IPS-18a (cell line): Measurements from ENCODE around the gene S100A12.

Experiments used
- H3K27ac ChIP-seq: one replicate; pipeline ENCODE4 v1.5.1; 2013; ENCODE audit warnings: low read length
- H3K27me3 ChIP-seq: one replicate; pipeline ENCODE4 v1.6.1; 2013; ENCODE audit warnings: mild to moderate bottlenecking, low read length; ENCODE audit not compliant: control insufficient read depth, insufficient read depth
- H3K36me3 ChIP-seq: one replicate; pipeline ENCODE4 v1.6.1; 2013; ENCODE audit warnings: low read depth, low read length; ENCODE audit not compliant: control insufficient read depth
- H3K4me1 ChIP-seq: one replicate; pipeline ENCODE4 v1.6.1; 2013; ENCODE audit warnings: low read depth, low read length; ENCODE audit not compliant: control insufficient read depth
- H3K4me3 ChIP-seq: one replicate; pipeline ENCODE4 v1.5.1; 2013; ENCODE audit warnings: low read length
- H3K9ac ChIP-seq: one replicate; pipeline ENCODE4 v1.6.1; 2013; ENCODE audit warnings: mild to moderate bottlenecking, low read length, moderate library complexity
- H3K9me3 ChIP-seq: one replicate; pipeline ENCODE4 v1.6.1; 2013; ENCODE audit warnings: low read depth, low read length; ENCODE audit not compliant: control insufficient read depth

S100A12 gene

DNA sequence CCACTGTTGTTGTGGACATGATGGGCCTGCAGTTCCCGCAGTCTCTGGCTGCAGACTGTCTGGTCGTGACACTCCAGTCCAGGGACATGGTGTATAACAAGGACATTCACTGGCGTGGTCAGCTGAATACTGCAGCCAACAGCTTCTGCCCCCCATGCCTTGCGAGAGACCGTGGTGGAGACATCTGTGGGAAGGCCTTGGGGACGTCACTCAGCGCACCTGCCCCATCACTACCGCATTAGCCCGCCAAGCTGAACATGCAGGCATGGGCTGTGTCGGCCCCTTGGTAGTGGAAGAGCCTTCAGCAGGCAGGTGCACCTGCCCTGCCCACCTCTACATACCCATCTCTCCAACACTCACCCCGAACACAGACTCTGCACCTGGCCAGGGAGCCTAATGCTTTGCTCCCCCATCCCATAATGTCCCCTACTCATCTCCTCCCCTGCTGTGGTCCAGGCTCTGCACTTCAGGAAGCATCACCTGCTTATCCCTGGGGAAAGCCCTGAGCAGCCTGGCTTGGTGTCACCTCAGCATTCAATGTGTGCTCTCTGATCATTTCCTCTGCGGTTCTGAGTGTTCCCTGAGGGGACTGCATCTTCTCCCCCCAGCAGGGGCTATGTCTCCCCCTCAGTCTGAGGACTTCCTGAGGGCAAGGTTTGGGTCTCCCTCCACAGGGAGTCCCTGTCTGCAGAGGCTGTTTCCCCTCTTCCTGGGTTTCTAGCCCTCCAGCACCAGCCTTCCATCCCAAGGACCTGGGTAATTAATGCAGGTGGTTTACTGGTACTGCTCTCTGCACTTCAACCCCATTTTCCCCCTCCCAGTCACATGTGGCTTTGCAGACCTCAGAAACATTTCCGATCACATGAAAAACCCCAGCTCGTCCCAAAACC, 30.0 kb downstream of the S100A12 start:
- no peaks in the 10 kb centered on the region for H3K4me1 ChIP-seq
- no peak overlapping the region for H3K27ac ChIP-seq
- no peaks in the 10 kb centered on the region for H3K36me3 ChIP-seq
- no peaks in the 10 kb centered on the region for H3K9me3 ChIP-seq
- no peak overlapping the region for H3K4me3 ChIP-seq
- no peaks in the 10 kb centered on the region for H3K27me3 ChIP-seq
- no peak overlapping the region for H3K9ac ChIP-seq

DNA sequence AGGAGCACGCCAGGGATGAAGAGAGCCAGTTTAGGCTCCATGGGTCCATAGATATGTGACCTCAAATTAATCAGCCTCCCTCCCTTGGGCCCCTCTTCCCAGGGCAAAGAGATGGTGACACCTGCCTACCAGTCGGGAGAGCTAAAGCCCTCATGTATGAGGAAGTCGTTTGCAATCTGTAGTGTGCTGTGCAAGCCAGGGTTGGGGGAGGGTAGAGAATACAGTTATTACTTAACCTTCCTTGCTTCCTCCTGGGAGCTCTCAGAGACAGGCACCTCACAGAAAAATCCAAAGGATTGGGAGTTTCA, 30.7 kb downstream of the S100A12 start:
- no peak overlapping the region for H3K27ac ChIP-seq
- H3K4me3 ChIP-seq, result no peak overlapping the region

DNA sequence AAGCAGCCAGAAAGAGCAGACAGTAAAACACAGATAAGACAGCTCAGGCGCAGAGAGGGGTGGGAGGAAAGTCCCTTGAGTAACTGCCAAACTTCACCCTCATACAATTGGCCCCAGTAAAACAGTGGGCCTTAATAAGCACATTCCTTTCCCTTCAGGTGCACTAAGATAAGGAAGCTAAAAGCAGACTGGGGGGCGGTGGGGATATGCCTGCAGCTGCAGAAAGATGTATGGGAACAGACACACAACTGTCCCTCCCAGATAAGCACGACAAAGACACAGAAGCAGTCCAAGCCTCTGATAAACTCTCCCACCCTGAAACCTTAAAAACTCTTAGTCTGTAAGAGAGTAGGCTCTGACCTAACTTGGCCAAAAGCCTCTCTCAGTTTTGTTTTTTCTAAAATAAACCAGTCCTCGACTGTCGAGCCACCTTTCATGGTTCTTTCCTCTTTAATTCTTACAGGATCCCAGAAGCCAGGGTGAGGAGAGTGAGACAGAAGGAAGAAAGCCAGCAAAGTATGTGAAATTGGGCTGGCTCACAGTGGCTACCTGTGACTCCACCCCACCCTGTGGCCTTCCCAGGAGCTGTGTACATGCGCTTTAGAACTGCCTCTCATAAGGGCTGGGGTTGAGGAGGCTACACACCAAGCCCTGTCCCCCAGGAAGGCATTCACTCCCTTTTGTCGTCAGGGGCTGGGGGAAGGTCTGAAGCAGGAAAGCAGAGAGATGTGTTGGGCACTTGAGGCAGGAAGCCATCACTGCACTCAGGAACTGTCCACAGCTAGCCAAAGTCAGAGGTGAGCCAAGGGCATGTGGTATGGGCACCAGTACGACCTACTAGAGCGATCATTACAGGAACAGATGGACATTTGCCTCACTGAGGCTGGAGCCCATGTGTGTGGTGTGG, 31.4 kb downstream of the S100A12 start:
- Histone ChIP-seq H3K9me3 (no peaks in the 10 kb centered on the region), H3K27me3 (no peaks in the 10 kb centered on the region), H3K36me3 (no peaks in the 10 kb centered on the region), H3K9ac (no peak overlapping the region), H3K4me1 (no peaks in the 10 kb centered on the region), H3K27ac (no peak overlapping the region), H3K4me3 (no peak overlapping the region)

More for the DNA sequence above, 30.7 kb downstream of the S100A12 start:
- Histone ChIP-seq H3K9ac (no peak overlapping the region), H3K4me1 (no peaks in the 10 kb centered on the region), H3K36me3 (no peaks in the 10 kb centered on the region), H3K9me3 (no peaks in the 10 kb centered on the region), H3K27me3 (no peaks in the 10 kb centered on the region)

DNA sequence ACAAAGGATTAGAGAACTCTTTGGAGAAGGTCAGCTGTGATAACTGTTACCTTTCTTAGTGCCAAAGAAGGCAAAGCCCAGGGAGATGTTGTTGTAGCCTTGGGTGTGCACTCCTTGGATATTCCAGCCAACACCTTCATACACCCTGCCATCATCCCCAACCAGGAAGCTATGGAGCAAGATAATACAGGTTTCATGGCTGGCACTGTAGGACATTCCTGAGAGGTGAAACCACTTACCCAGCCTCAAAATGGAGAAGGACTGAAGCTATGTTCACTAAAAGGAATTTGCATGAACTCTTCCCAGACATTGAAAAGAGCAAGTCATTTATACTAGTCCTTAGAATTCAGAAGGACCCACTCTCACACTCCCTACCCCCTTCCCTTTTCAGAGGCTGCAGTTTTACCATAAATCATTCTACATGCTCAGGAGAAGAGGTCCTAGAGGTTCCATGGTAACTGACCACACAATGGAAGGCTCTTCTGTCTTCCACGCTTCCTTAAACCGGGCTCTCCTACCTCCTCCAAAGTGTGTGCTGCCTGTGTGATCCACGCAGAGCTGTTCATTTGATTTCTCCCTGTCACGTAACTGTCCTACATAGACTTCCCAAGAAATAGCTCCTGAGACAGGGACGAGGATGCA, 32.3 kb downstream of the S100A12 start:
- Histone ChIP-seq H3K27me3 (no peaks in the 10 kb centered on the region), H3K4me3 (no peak overlapping the region), H3K9ac (no peak overlapping the region), H3K9me3 (no peaks in the 10 kb centered on the region), H3K4me1 (no peaks in the 10 kb centered on the region), H3K27ac (no peak overlapping the region), H3K36me3 (no peaks in the 10 kb centered on the region)

DNA sequence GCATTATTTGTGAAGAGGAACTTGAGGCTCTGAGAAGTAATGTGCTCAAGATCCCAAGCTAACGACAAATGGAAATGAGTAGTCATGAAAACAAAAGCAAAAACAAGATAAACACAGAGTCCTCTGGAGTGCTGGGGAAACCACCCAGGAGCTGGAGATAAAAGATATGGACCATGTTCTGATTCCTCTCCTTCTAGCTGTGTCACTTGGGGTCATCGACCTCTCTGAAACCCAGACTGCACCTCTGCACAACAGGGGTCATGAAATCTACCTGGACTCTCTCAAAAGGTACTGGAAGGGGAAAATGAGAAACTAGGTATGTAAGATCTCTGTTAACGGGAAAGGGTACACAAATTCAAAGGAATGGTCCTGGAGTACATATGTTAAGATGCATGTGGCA, 33.2 kb downstream of the S100A12 start:
- Histone ChIP-seq H3K36me3 (no peaks in the 10 kb centered on the region), H3K4me3 (no peak overlapping the region), H3K27ac (no peak overlapping the region), H3K4me1 (no peaks in the 10 kb centered on the region), H3K9me3 (no peaks in the 10 kb centered on the region), H3K27me3 (no peaks in the 10 kb centered on the region), H3K9ac (no peak overlapping the region)

DNA sequence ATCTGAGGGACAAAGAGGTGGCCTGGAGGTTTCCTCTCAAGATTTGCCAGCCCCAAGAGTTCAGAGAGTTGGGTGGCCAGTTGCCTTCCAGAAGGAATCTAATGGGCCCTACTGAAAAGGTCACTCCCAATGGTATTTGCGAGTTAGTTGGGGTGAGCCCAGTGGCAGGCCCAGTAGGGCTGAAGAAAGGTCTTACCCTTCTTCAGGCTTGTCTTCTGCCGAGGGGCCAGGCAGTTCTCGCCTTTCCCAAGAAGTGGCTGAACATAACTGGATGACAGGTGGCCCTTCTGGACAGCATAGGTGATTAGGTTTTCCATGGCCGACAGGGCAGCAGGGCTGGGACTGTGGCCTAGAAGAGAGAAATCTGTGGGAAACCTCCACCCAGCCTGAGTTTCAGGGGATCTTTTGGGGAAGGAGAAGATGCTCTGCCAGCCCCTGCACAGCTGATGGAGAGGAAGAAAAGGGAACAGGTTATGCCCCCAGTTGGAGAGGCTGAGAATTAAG, 33.9 kb downstream of the S100A12 start:
- Histone ChIP-seq H3K27ac (no peak overlapping the region), H3K4me1 (no peaks in the 10 kb centered on the region), H3K9me3 (no peaks in the 10 kb centered on the region), H3K9ac (no peak overlapping the region), H3K27me3 (no peaks in the 10 kb centered on the region), H3K4me3 (no peak overlapping the region), H3K36me3 (no peaks in the 10 kb centered on the region)

DNA sequence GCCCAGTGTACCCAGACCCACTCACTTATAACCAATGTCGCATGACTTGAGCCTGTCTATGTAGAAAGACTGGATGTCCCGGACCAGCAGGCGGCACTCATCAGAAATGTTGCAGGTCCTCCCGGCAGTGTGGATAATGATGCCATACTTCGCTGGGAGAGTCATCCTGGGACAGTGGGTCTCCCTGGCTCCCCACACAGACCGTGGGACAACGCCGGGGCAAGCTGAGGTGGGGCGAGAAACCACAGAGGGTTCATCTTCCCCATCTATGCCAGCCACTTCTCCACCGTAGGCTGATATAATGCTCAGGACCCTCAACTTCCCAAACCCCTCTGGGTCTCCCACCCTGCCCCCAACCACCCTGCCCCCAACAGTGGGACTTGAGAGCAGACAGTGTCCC, 35.1 kb downstream of the S100A12 start:
- no peaks in the 10 kb centered on the region for H3K9me3 ChIP-seq
- H3K9ac ChIP-seq, result no peak overlapping the region
- H3K27ac ChIP-seq, result no peak overlapping the region
- H3K27me3 ChIP-seq, result no peaks in the 10 kb centered on the region
- no peaks in the 10 kb centered on the region for H3K4me1 ChIP-seq
- H3K4me3 ChIP-seq, result no peak overlapping the region
- no peaks in the 10 kb centered on the region for H3K36me3 ChIP-seq

DNA sequence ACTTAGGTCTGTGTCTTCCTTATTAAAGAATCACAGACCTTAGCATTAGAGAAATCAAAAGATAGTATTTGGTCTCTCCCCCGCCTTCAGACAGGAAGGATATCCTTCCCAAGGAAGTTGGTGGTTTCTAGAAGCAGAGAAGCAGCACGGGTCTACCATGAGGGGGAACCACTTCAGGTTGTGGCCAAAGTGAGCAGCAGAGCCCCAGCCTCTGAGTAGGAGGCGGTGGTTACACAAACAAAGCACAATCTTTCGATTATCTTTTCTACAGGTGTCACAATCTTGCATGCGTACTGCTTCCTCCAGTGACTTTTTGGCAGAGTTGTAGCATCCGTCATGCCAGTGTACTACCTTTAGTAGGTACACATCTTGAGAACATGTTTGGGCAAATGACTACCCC, 35.6 kb downstream of the S100A12 start:
- H3K36me3 ChIP-seq, result no peaks in the 10 kb centered on the region
- no peaks in the 10 kb centered on the region for H3K27me3 ChIP-seq
- no peaks in the 10 kb centered on the region for H3K4me1 ChIP-seq
- no peak overlapping the region for H3K4me3 ChIP-seq
- H3K27ac ChIP-seq, result no peak overlapping the region
- H3K9me3 ChIP-seq, result no peaks in the 10 kb centered on the region
- H3K9ac ChIP-seq, result no peak overlapping the region

DNA sequence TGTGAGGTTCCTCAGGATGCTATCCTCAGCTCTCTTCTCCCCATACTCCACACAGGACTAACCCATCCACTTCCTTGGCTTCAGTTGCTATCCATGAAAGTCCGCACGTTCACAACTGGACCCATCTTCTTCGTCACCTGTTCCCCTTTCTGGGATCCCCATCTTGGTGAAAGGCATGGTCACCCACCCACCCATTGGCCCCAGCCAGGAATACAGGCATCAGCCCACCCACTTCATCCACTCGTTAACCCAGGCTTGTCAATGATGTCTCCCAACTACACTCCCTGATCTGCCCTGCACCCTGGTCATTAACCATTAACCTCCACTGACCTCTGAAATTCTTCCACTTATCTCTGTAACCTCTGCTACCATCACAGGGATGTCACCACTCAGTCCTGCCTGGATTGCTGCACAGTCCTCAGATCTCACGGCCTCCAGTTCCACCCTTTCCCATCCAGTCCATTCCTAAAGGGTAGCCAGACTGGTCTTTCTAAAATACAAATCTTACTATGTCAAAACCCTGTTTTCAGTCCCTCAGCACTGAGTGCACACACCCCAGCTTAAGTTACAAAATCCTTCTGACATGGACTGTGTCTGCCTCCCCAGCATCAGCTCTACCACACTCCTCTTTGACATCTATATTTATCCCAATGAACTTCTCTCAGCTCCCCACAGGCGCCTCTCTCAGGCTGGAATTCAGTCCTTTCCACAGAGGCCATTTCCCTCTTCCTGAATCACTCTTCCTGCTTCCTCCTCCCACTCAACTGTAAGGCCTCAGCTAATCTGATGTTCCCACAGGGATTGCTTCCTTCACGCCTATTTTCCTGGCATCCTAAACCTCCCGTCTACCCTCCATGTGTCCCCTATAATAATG, 37.2 kb downstream of the S100A12 start:
- Histone ChIP-seq H3K4me3 (no peak overlapping the region), H3K9ac (no peak overlapping the region), H3K27ac (no peak overlapping the region), H3K9me3 (no peaks in the 10 kb centered on the region), H3K27me3 (no peaks in the 10 kb centered on the region), H3K36me3 (no peaks in the 10 kb centered on the region), H3K4me1 (no peaks in the 10 kb centered on the region)

DNA sequence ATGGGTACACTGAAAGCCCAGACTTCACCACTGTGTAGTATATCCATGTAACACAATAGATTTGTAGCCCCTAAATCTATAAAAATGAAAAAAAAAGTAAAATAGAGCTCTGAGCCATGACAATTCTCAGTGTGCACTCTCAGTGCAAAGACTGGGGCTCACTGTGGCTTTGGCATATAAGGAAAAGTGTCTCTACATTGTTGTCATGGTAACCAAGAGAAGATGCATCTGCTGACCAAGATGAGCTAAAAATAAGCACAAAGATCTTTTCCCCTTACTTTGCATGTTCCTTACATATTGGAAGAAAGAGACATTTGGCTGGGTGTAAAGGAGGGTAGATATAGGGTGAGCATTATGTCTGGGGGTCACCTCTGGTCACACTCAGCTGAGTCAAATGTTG, 38.8 kb downstream of the S100A12 start:
- no peaks in the 10 kb centered on the region for H3K9me3 ChIP-seq

DNA sequence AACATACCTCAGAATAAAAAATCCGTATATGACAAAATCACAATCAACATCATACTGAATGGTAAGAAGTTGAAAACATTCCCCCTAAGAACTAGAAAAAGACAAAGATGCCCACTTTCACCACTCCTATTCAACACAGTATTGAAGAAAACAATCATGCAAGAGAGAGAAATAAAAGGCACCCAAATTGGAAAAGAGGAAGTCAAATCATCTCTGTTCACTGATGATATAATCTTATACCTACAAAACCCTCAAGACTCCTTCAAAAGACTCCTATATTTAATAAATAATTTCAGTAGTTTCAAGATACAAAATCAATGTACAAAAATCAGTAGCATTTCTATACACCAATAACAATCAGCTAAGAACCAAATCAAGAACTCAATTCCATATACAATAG, 41.5 kb downstream of the S100A12 start:
- H3K4me3 ChIP-seq, result no peak overlapping the region
- no peak overlapping the region for H3K9ac ChIP-seq
- H3K27ac ChIP-seq, result no peak overlapping the region
- no peaks in the 10 kb centered on the region for H3K27me3 ChIP-seq
- no peaks in the 10 kb centered on the region for H3K9me3 ChIP-seq
- no peaks in the 10 kb centered on the region for H3K4me1 ChIP-seq
- no peaks in the 10 kb centered on the region for H3K36me3 ChIP-seq

More for the DNA sequence above, 38.8 kb downstream of the S100A12 start:
- no peaks in the 10 kb centered on the region for H3K27me3 ChIP-seq
- H3K27ac ChIP-seq, result no peak overlapping the region
- no peaks in the 10 kb centered on the region for H3K4me1 ChIP-seq
- H3K36me3 ChIP-seq, result no peaks in the 10 kb centered on the region
- no peak overlapping the region for H3K4me3 ChIP-seq
- H3K9ac ChIP-seq, result no peak overlapping the region
